ENCODE results near the gene TXNRD1. TPM values are rescaled to one million over a fixed set of nuclear protein-coding genes. Genes with fewer than 3 reads are reported as not detected.
"Not testable (repeated sequence)": the region's sequence is repeated elsewhere in the genome, so short reads cannot be mapped to it uniquely, and the experiment has no call there.

Gene TXNRD1
- total RNA-seq, 1 donor from 2014 or later, result 105 TPM

- H3K4me1 Mint-ChIP-seq (ENCODE audit: unreplicated experiment), result no peaks in the 10 kb centered on the region
- peaks cover 2% of the 10 kb centered on the region for H3K27me3 Mint-ChIP-seq (ENCODE audit: unreplicated experiment)
- H3K4me3 Mint-ChIP-seq (ENCODE audit: unreplicated experiment), result no peak overlapping the region
- TF ChIP-seq CTCF (IDR thresholded peaks at IDR 0.05; ENCODE audit: unreplicated experiment), result no peak
- no peak for DNase-seq (ENCODE audit: low spot score)
- H3K9me3 Mint-ChIP-seq (ENCODE audit: unreplicated experiment), result no peaks in the 10 kb centered on the region
- no peak overlapping the region for H3K27ac Mint-ChIP-seq (ENCODE audit: unreplicated experiment)
- H3K36me3 Mint-ChIP-seq (ENCODE audit: low read depth, unreplicated experiment), result no peaks in the 10 kb centered on the region
Measured at GRCh38 chr12:104257913-104258472, 42.4 kb downstream of the TXNRD1 start.

- DNase-seq (ENCODE audit: low spot score), result no peak
- Mint-ChIP-seq H3K4me3 (ENCODE audit: unreplicated experiment) (no peak overlapping the region), H3K27ac (ENCODE audit: unreplicated experiment) (no peak overlapping the region), H3K9me3 (ENCODE audit: unreplicated experiment) (no peaks in the 10 kb centered on the region), H3K27me3 (ENCODE audit: unreplicated experiment) (peaks cover 2% of the 10 kb centered on the region), H3K4me1 (ENCODE audit: unreplicated experiment) (peaks cover 1% of the 10 kb centered on the region), H3K36me3 (ENCODE audit: low read depth, unreplicated experiment) (no peaks in the 10 kb centered on the region)
- no peak for TF ChIP-seq CTCF (IDR thresholded peaks at IDR 0.05; ENCODE audit: unreplicated experiment)
Measured at GRCh38 chr12:104258476-104259067, 43.0 kb downstream of the TXNRD1 start.

DNA sequence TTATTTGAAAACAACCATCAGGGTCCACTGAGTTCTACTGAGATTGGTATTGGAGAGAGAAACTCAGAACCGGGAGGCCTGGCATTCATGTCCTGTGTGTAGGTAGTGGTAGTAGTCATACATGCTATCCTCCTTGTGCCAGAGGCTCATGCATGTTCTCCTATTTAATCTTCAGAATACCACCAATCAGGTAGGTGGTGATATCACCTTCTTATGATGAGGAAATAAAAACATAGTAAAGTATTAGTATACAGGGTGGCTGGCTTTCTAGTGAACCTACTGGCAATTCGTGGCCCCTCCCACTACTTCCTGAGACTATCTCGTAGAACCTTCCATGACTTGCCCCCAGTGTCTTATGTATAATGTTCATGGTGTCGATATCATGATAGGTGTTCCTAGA is 47.4 kb downstream of the TXNRD1 start:
- no peak overlapping the region for H3K4me3 Mint-ChIP-seq (ENCODE audit: unreplicated experiment)
- no peaks in the 10 kb centered on the region for H3K36me3 Mint-ChIP-seq (ENCODE audit: low read depth, unreplicated experiment)
- TF ChIP-seq CTCF (IDR thresholded peaks at IDR 0.05; ENCODE audit: unreplicated experiment), result no peak
- peaks cover 9% of the 10 kb centered on the region for H3K4me1 Mint-ChIP-seq (ENCODE audit: unreplicated experiment)
- no peaks in the 10 kb centered on the region for H3K27me3 Mint-ChIP-seq (ENCODE audit: unreplicated experiment)
- no peak for DNase-seq (ENCODE audit: low spot score)
- H3K9me3 Mint-ChIP-seq (ENCODE audit: unreplicated experiment), result no peaks in the 10 kb centered on the region
- no peak overlapping the region for H3K27ac Mint-ChIP-seq (ENCODE audit: unreplicated experiment)

GRCh38 chr12:104263580-104264358 is 48.2 kb downstream of the TXNRD1 start:
- H3K27ac Mint-ChIP-seq (ENCODE audit: unreplicated experiment), result peak overlapping the region; percentile 7

DNA sequence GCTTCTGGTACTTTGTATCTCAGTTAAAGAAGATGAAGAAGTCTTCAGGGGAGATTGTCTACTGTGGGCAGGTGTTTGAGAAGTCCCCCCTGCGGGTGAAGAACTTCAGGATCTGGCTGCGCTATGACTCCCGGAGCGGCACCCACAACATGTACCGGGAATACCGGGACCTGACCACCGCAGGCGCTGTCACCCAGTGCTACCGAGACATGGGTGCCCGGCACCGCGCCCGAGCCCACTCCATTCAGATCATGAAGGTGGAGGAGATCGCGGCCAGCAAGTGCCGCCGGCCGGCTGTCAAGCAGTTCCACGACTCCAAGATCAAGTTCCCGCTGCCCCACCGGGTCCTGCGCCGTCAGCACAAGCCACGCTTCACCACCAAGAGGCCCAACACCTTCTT is 49.9 kb downstream of the TXNRD1 start:
- H3K4me3 Mint-ChIP-seq (ENCODE audit: unreplicated experiment); H3K27ac Mint-ChIP-seq (ENCODE audit: unreplicated experiment); H3K27me3 Mint-ChIP-seq (ENCODE audit: unreplicated experiment): not testable (repeated sequence)

More at GRCh38 chr12:104263580-104264358, 48.2 kb downstream of the TXNRD1 start:
- no peak for DNase-seq (ENCODE audit: low spot score)
- H3K9me3 Mint-ChIP-seq (ENCODE audit: unreplicated experiment), result no peaks in the 10 kb centered on the region
- TF ChIP-seq CTCF (IDR thresholded peaks at IDR 0.05; ENCODE audit: unreplicated experiment), result no peak
- H3K27me3 Mint-ChIP-seq (ENCODE audit: unreplicated experiment), result no peaks in the 10 kb centered on the region
- no peaks in the 10 kb centered on the region for H3K36me3 Mint-ChIP-seq (ENCODE audit: low read depth, unreplicated experiment)
- peaks cover 9% of the 10 kb centered on the region for H3K4me1 Mint-ChIP-seq (ENCODE audit: unreplicated experiment)
- no peak overlapping the region for H3K4me3 Mint-ChIP-seq (ENCODE audit: unreplicated experiment)

More for the DNA sequence above, 49.9 kb downstream of the TXNRD1 start:
- not testable (repeated sequence) for DNase-seq (ENCODE audit: low spot score); H3K4me1 Mint-ChIP-seq (ENCODE audit: unreplicated experiment); H3K9me3 Mint-ChIP-seq (ENCODE audit: unreplicated experiment); H3K36me3 Mint-ChIP-seq (ENCODE audit: low read depth, unreplicated experiment)
